Activated naive CD8-positive, alpha-beta T cell treated with anti-CD3 and anti-CD28 coated beads, Interleukin-2, amount 10 ng/mL, durations not matched to agents 7 days and 5 days (primary cell): Measurements from ENCODE around the gene CDH5. TPM values are rescaled to one million over a fixed set of nuclear protein-coding genes. Genes with fewer than 3 reads are reported as not detected.

Experiments
- ATAC-seq: fragments of 150-1000 bp; cut with Tn5 transposase; one replicate; pipeline ENCODE4 v1.10.0; 2021; ENCODE audit warnings: low read depth, moderate library complexity
- POLR2A ChIA-PET: fragments of 350-600 bp; sonication (Branson Sonifier 250); formaldehyde crosslinking; loops from one replicate; lab custom pipeline; 2021; ENCODE audit warnings: antibody characterized with exemption; lab: Charles Lee
- DNase-seq: peaks from one replicate; pipeline ENCODE4 v3.0.0; 2021
- H3K27ac Mint-ChIP-seq: one replicate; pipeline ENCODE4 v1.8.0; 2022; ENCODE audit warnings: mild to moderate bottlenecking, mixed read lengths
- H3K27me3 Mint-ChIP-seq: one replicate; pipeline ENCODE4 v1.8.0; 2022; ENCODE audit warnings: mild to moderate bottlenecking, moderate library complexity, mixed read lengths
- H3K36me3 Mint-ChIP-seq: one replicate; pipeline ENCODE4 v1.8.0; 2021; ENCODE audit warnings: mild to moderate bottlenecking, mixed read lengths
- H3K4me1 Mint-ChIP-seq: one replicate; pipeline ENCODE4 v1.8.0; 2021; ENCODE audit warnings: mixed read lengths
- H3K4me3 Mint-ChIP-seq: one replicate; pipeline ENCODE4 v1.8.0; 2022; ENCODE audit warnings: mild to moderate bottlenecking, moderate library complexity, mixed read lengths
- H3K9me3 Mint-ChIP-seq: one replicate; pipeline ENCODE4 v1.8.0; 2021; ENCODE audit warnings: mixed read lengths
- total RNA-seq, 2 experiments: library from RNA; stranded (reverse); gene quantifications; one replicate each; pipeline ENCODE4 v1.2.3, GENCODE V29; 2021

The CDH5 gene
- total RNA-seq, 2 experiments from 2014 or later = not detected

DNA sequence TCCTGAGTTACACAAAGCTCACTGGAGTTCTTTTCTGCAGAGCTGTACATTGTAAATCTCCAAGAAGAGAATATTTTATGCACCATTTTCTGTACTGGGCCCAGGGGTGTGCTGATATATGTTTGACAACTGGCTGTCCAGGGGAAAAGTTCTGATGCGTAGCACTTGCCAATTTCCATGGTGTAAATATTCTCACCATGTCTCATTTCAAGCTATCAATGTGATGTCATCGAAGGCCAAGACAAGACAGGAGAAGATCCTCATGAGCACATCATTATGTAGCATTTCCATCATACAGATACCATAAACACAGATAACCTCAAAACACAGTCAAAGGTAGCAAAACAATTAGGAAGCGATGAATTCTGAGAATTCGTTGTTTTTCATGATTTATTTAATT is 18.9 kb downstream of the CDH5 start:
- peaks cover 6% of the 10 kb centered on the region for H3K27me3 Mint-ChIP-seq
- POLR2A ChIA-PET = no interaction called here
- no peak overlapping the region for H3K4me3 Mint-ChIP-seq

DNA sequence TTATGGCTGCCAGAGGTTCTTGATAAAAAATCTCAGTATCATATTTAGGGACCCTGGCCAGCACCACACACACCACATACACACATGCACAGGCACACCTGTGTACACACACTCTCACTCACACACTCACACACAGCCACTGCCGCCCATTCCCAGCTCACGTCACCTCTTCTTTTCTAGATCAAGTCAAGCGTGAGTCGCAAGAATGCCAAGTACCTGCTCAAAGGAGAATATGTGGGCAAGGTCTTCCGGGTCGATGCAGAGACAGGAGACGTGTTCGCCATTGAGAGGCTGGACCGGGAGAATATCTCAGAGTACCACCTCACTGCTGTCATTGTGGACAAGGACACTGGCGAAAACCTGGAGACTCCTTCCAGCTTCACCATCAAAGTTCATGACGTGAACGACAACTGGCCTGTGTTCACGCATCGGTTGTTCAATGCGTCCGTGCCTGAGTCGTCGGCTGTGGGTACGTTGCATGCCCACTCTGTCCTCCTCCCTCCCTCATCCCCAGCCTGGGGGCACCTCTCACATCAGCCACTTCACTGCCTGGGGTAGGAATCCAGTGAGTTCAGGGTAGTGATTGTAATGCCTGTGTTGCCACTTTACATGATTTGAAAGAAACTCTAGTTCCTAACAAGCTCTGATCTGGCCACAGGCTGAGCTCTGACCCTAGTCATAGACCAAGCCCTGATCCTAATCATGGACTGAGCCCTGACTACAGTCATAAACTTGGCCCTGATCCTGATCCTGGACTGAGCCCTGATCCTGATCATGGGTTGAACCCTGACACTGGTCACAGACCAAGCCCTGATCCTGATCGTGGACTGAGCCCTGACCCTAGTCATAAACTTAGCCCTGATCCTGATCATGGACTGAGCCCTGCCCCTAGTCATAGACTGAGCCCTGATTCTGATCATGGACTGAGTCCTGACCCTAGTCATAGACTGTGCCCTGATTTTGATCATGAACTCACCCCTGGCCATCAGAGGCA is 20.4 kb downstream of the CDH5 start:
- POLR2A ChIA-PET = no interaction called here
- no peak overlapping the region for H3K27ac Mint-ChIP-seq
- peaks cover 6% of the 10 kb centered on the region for H3K27me3 Mint-ChIP-seq

More for the DNA sequence above, 18.9 kb downstream of the CDH5 start:
- H3K9me3 Mint-ChIP-seq = peaks cover 3% of the 10 kb centered on the region
- DNase-seq (no peak), ATAC-seq (no peak)
- no peaks in the 10 kb centered on the region for H3K36me3 Mint-ChIP-seq
- no peaks in the 10 kb centered on the region for H3K4me1 Mint-ChIP-seq
- H3K27ac Mint-ChIP-seq = no peak overlapping the region

DNA sequence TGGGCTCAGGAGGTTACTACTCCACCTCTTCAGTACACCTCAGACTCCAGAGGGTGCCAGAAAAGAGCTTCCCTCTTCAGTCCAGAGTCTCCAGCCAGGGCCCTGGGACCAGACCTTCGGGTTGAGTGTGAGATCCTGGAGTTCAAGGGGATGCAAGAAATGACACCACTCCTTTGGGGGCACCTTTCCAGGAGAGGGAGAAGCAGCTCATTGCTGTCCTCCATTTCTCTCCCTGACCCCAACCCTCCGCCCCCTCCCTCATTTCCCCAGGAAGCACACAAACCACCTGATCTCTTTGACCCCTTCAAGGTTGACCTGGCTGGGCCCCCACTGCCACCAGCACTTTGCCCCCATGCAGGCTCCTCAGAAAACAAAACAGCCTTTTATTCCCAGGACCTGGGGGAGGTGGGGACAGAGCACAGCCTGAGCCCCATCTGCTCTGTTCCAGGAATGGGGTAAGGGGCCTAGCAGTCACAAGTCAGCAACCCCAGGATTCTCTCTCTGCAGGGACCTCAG is 21.4 kb downstream of the CDH5 start:
- Mint-ChIP-seq H3K4me3 (no peak overlapping the region), H3K4me1 (no peaks in the 10 kb centered on the region), H3K36me3 (no peaks in the 10 kb centered on the region), H3K9me3 (no peaks in the 10 kb centered on the region), H3K27me3 (peaks cover 6% of the 10 kb centered on the region), H3K27ac (no peak overlapping the region)
- POLR2A ChIA-PET = no interaction called here
- ATAC-seq = no peak
- no peak for DNase-seq

More for the DNA sequence above, 20.4 kb downstream of the CDH5 start:
- H3K4me1 Mint-ChIP-seq = no peaks in the 10 kb centered on the region
- no peaks in the 10 kb centered on the region for H3K36me3 Mint-ChIP-seq
- H3K4me3 Mint-ChIP-seq = no peak overlapping the region
- ATAC-seq (no peak), DNase-seq (no peak)
- H3K9me3 Mint-ChIP-seq = no peaks in the 10 kb centered on the region

DNA sequence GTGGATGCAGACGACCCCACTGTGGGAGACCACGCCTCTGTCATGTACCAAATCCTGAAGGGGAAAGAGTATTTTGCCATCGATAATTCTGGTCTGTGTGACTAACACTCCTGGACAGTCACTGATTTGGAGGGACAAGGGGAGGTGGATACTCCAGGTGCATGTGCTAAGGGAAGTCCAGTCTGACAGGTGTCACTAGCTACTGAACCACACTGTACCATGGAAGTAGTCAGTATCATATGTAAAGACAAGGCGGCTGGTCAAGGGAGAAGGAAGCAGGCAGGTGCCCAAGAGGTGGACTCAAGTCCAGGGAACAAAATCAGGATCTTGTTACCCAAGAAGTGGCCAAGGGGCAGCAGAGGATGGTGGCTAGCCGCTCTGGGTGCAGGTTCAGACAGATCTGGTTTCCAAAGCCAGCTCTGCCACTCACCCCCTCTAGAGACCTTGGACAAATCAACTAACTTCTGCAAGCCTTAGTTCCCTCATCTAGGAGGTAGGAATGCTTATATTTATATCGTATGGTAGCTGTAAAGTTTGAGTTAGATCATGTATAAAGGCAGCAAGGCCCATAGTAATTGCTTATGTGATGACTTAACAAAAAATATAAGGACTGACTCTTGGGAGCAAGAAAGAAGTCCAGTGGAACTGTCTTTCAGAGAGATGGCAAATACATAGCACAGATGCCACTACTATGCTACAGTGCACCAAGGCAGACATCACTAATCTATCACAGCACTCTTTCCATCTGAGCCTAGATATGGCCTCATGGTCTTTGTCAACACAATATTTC is 22.1 kb downstream of the CDH5 start:
- peaks cover 8% of the 10 kb centered on the region for H3K27me3 Mint-ChIP-seq
- H3K4me1 Mint-ChIP-seq = no peaks in the 10 kb centered on the region
- no peak overlapping the region for H3K27ac Mint-ChIP-seq
- no peaks in the 10 kb centered on the region for H3K9me3 Mint-ChIP-seq
- no peak for DNase-seq
- no peak for ATAC-seq
- H3K4me3 Mint-ChIP-seq = no peak overlapping the region
- POLR2A ChIA-PET = no interaction called here
- no peaks in the 10 kb centered on the region for H3K36me3 Mint-ChIP-seq

DNA sequence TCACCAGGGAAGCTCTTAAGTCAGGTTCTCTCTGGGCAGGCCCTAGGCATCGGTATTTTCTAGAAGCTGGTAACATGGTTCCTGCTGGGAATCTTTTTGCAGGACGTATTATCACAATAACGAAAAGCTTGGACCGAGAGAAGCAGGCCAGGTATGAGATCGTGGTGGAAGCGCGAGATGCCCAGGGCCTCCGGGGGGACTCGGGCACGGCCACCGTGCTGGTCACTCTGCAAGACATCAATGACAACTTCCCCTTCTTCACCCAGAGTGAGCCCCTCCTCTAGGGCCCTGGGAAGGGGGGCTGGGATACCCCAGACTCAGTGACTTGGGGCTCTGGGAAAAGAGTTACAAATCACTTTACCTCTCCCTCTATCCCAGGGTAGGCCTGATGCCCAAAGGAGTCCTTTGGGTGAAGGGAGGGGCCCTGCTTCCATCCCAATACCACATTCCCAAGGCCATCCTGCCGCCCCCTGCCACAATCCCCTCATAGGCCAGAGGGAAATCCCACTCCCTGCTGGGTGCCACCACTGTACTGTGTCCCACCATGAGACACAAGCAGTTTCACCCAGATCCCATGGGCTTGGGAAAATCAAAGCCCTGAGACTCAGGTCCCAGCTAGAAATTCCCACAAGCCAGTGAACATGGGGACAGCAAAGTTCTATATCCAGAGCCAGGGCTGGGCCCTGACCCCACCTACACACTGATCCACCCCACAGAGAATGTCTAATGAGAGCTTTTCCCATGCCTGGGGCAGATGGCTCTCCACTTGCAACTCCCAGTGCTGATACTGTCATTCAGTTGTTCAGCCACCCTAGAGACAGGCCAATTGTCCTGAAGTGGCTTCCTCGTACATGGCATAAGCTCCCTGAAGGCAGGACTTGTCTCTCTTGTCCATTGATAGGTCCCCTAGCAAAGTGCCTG is 23.0 kb downstream of the CDH5 start:
- DNase-seq (no peak), ATAC-seq (no peak)
- H3K4me3 Mint-ChIP-seq = no peak overlapping the region
- H3K36me3 Mint-ChIP-seq = no peaks in the 10 kb centered on the region
- no peaks in the 10 kb centered on the region for H3K4me1 Mint-ChIP-seq
- no peaks in the 10 kb centered on the region for H3K9me3 Mint-ChIP-seq
- H3K27me3 Mint-ChIP-seq = peaks cover 17% of the 10 kb centered on the region
- no peak overlapping the region for H3K27ac Mint-ChIP-seq
- POLR2A ChIA-PET = no interaction called here

DNA sequence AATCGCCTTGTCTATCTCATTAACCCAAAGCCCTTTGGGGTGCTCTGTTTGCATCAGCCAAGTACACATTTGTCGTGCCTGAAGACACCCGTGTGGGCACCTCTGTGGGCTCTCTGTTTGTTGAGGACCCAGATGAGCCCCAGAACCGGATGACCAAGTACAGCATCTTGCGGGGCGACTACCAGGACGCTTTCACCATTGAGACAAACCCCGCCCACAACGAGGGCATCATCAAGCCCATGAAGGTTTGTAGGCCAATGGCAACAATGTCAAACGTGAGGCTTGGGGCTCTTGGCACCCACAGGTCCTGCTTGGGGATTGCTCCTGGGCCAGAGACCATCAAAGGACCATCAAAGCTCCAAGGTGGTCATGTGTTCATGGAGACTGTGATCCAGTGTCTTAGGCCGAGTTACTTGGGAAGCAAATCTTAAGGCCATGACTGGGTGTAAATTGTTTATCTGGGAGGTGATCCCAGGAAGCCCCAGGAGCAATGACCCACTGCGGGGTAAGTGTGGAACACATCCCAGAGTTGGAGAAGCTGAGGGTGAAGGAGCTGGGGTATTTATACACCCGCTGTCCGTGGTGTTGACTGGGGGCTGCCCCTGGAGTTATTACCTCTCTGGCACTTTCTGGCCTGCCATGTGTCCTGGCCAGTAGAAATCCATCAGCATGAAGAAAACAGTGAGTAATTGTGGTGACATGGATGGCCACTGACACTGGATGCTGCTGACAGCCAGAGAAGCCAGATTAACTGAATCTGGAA is 24.0 kb downstream of the CDH5 start:
- H3K36me3 Mint-ChIP-seq = no peaks in the 10 kb centered on the region
- H3K4me1 Mint-ChIP-seq = no peaks in the 10 kb centered on the region
- no peak overlapping the region for H3K4me3 Mint-ChIP-seq
- DNase-seq (no peak), ATAC-seq (no peak)
- no peaks in the 10 kb centered on the region for H3K9me3 Mint-ChIP-seq
- no peak overlapping the region for H3K27ac Mint-ChIP-seq
- POLR2A ChIA-PET = no interaction called here
- H3K27me3 Mint-ChIP-seq = peaks cover 18% of the 10 kb centered on the region

DNA sequence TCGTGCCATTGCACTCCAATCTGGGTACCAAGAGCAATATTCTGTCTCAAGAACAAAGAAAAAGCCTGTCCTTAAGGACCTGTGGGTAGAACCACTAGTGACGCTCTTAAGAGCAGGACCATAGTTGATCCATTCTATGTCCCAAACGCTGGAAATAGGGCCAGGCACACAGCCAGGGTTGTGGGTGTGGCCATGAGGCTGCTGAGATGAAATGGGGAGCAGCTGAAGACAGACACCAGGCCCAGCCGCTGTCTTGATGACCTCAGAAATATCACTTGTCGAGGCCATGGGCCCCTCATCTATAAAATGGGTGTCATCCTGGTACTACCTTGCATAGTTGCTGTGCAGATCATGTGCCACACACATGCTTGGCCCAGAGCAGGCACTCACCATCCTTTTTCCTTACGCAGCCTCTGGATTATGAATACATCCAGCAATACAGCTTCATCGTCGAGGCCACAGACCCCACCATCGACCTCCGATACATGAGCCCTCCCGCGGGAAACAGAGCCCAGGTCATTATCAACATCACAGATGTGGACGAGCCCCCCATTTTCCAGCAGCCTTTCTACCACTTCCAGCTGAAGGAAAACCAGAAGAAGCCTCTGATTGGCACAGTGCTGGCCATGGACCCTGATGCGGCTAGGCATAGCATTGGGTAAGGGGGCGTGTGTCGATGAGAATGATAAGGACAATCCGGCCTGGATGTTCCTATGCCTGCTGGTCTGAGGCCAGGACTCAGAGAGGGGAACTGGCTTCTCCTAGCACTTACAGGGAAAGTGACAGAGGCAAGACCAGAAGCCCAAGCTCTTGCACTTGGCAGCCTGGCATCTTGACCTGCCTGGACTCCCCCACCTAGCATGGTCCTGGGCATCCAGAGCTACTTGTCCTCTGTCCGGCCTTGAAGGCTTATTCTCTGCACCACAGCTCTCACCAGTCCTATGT is 25.5 kb downstream of the CDH5 start:
- Mint-ChIP-seq H3K9me3 (no peaks in the 10 kb centered on the region), H3K4me1 (no peaks in the 10 kb centered on the region), H3K4me3 (no peak overlapping the region), H3K27ac (no peak overlapping the region), H3K27me3 (peaks cover 17% of the 10 kb centered on the region), H3K36me3 (no peaks in the 10 kb centered on the region)
- POLR2A ChIA-PET = no interaction called here
- no peak for ATAC-seq
- no peak for DNase-seq

DNA sequence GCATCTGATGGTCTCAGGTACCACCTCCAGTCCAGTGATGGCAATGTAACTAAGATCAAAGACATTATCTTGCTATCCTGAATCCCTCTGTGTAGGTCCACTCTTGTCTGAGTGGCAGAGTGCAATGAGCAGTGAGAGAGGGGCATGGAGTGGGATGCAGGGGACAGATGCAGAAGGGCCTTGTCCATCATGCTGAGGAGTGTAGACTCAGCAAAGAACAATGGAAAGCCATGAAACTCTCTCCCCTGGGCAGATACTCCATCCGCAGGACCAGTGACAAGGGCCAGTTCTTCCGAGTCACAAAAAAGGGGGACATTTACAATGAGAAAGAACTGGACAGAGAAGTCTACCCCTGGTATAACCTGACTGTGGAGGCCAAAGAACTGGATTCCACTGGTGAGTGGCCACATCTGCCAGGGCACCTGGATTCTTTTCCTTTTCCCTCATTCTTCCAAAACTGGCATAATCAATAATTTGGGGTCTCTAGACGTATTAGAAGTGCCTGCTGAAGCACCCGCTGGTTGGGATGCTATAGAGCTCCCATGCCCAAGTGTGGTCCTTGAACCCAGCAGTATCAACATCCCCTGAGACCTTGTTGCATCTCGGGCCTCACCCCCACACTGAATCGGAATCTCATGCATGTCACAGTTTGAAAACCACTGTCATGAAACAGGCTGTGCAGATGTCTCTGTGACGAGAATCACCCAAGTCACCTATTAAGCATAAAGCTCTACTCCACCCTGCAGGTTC is 29.5 kb downstream of the CDH5 start:
- DNase-seq (no peak), ATAC-seq (no peak)
- Mint-ChIP-seq H3K27ac (no peak overlapping the region), H3K9me3 (no peaks in the 10 kb centered on the region), H3K36me3 (no peaks in the 10 kb centered on the region), H3K27me3 (peaks cover 17% of the 10 kb centered on the region), H3K4me1 (no peaks in the 10 kb centered on the region), H3K4me3 (no peak overlapping the region)
- POLR2A ChIA-PET = no interaction called here

DNA sequence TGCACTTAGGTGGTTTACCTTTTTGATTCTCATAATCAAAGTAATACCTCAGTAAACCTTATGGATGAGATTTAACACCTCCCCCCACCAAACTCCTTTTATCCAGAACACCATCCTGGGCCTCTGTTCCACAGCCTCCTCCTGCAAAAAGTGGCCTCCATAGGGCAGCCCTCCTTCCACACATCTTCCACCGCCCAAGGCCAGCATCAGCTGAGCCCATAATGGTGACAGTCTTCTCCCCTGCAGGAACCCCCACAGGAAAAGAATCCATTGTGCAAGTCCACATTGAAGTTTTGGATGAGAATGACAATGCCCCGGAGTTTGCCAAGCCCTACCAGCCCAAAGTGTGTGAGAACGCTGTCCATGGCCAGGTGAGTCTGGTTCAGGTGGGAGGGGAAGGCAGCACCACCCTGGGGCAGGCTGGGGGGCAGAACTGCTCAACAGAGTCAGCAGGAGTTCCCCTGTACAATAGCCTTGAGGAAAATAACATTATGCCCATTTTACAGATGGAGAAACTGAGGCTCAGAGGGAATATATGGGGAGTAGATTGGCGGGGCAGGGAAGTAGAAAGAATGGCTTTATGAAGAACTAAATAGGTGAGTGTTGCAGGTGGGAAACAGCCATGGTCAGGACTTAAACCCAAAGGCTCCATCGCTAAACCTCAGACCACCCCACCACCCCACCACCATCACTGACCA is 31.4 kb downstream of the CDH5 start:
- ATAC-seq (no peak), DNase-seq (no peak)
- Mint-ChIP-seq H3K4me3 (no peak overlapping the region), H3K36me3 (no peaks in the 10 kb centered on the region), H3K4me1 (no peaks in the 10 kb centered on the region), H3K9me3 (no peaks in the 10 kb centered on the region), H3K27ac (no peak overlapping the region), H3K27me3 (peaks cover 17% of the 10 kb centered on the region)
- POLR2A ChIA-PET = no interaction called here

DNA sequence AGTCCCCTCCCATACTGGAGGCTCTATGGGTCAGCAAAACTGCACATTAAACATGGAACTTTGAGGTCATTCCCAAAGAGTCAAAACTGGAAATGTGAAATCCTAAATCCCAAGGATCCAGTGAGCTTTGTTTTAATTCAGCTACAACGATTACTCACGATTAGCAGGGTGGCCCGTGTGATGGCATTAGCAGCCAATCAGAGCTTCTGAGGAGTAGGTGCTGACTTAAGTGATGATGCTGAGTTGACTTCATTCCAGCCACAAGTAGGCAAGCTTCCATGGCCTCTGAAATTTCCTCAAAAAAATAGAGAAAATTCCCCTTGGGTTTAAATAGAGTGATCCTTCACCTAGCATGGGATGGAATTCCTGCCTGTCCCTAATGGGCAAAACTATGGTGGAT is 32.5 kb downstream of the CDH5 start:
- no peak for ATAC-seq
- Mint-ChIP-seq H3K27me3 (peaks cover 10% of the 10 kb centered on the region), H3K4me3 (no peak overlapping the region), H3K4me1 (no peaks in the 10 kb centered on the region), H3K36me3 (no peaks in the 10 kb centered on the region), H3K27ac (no peak overlapping the region), H3K9me3 (no peaks in the 10 kb centered on the region)
- DNase-seq = no peak
- POLR2A ChIA-PET = no interaction called here

DNA sequence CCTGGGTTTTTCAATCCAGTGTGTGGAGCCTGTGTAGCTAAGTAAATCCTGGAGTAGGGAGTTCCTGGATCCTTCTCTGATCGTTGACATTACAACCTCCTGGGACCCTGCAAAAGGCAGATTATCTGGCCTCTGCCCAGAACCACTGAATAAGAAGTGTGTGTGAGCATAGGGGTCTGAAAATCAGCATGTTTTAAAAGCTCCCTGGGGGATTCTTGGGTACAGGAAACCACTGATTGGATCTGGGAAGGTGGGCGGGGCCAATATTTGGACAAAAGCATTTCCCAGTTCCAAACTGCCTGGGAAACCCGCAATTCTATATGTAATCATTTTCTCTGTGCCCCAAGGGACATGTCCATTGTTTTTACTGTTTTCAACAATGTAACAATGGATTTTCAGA is 33.4 kb downstream of the CDH5 start:
- Mint-ChIP-seq H3K4me1 (no peaks in the 10 kb centered on the region), H3K9me3 (no peaks in the 10 kb centered on the region), H3K4me3 (no peak overlapping the region), H3K27ac (no peak overlapping the region), H3K27me3 (peaks cover 6% of the 10 kb centered on the region), H3K36me3 (no peaks in the 10 kb centered on the region)
- POLR2A ChIA-PET = no interaction called here
- ATAC-seq = no peak
- no peak for DNase-seq
